Activated CD4-positive, alpha-beta T cell treated with anti-CD3 and anti-CD28 coated beads for 24 hours (primary cell): Measurements from ENCODE around the gene CD46.

Experiments
- DNase-seq, 2 donors: peaks; one replicate each; pipeline ENCODE4 v3.0.0-alpha.2; 2020; ENCODE audit warnings: low read depth in 2 of 2

Gene CD46

GRCh38 chr1:207813946-207814345 is 62.1 kb downstream of the CD46 start:
- no peak for DNase-seq

GRCh38 chr1:207814469-207814868 is 62.6 kb downstream of the CD46 start:
- DNase-seq = no peak

GRCh38 chr1:207815466-207815865 is 63.6 kb downstream of the CD46 start:
- no peak for DNase-seq

GRCh38 chr1:207815913-207816291 is 64.0 kb downstream of the CD46 start:
- no peak for DNase-seq

GRCh38 chr1:207817166-207817565 is 65.3 kb downstream of the CD46 start:
- DNase-seq = no peak

GRCh38 chr1:207817778-207818751 is 66.2 kb downstream of the CD46 start:
- no peak for DNase-seq

GRCh38 chr1:207818971-207819451 is 67.2 kb downstream of the CD46 start:
- DNase-seq = no peak

- no peak for DNase-seq
Measured at GRCh38 chr1:207820568-207821463, 69.0 kb downstream of the CD46 start.

GRCh38 chr1:207821464-207822045 is 69.7 kb downstream of the CD46 start:
- no peak for DNase-seq

- DNase-seq = no peak
Measured at GRCh38 chr1:207822124-207822601, 70.3 kb downstream of the CD46 start.

- DNase-seq = peak; percentile 34 to 52
Measured at GRCh38 chr1:207822602-207823451, 71.0 kb downstream of the CD46 start.

- DNase-seq = no peak
Measured at GRCh38 chr1:207823531-207823879, 71.7 kb downstream of the CD46 start.

- DNase-seq = peak; percentile 47 to 53
Measured at GRCh38 chr1:207823880-207824566, 72.2 kb downstream of the CD46 start.

GRCh38 chr1:207824691-207825408 is 73.0 kb downstream of the CD46 start:
- DNase-seq = no peak

- DNase-seq = no peak
Measured at GRCh38 chr1:207825409-207825695, 73.5 kb downstream of the CD46 start.

GRCh38 chr1:207825719-207826556 is 74.1 kb downstream of the CD46 start:
- peak; percentile 68 to 79 for DNase-seq

GRCh38 chr1:207826557-207827487 is 75.0 kb downstream of the CD46 start:
- no peak for DNase-seq

- no peak for DNase-seq
Measured at GRCh38 chr1:207827488-207827830, 75.6 kb downstream of the CD46 start.
